Activated T-cell treated with anti-CD3 and anti-CD28 coated beads, Interleukin-2, amount 50 U/mL, for 4 hours (primary cell): Measurements from ENCODE around the gene CHST11. TPM values are rescaled to one million over a fixed set of nuclear protein-coding genes. Genes with fewer than 3 reads are reported as not detected.
A peak's percentile ranks its signal among the peaks of the same experiment; 100 is the strongest.

ENCODE experiments used
- ATAC-seq, 2 donors: fragments of 200-7000 bp; cut with Tn5 transposase; one replicate each; pipeline ENCODE4 v1.10.0; 2021
- DNase-seq: peaks from one replicate; pipeline ENCODE4 v3.0.0-alpha.2; 2020
- H3K27me3 Mint-ChIP-seq: one replicate; pipeline ENCODE4 v1.8.0; 2021; ENCODE audit warnings: low read depth, mixed read lengths
- H3K36me3 Mint-ChIP-seq: one replicate; pipeline ENCODE4 v1.8.0; 2022; ENCODE audit warnings: mixed read lengths; ENCODE audit not compliant: insufficient read depth
- H3K4me1 Mint-ChIP-seq: one replicate; pipeline ENCODE4 v1.8.0; 2021; ENCODE audit warnings: low read depth, mixed read lengths
- H3K4me3 Mint-ChIP-seq: one replicate; pipeline ENCODE4 v1.8.0; 2021; ENCODE audit warnings: mild to moderate bottlenecking, moderate library complexity, mixed read lengths
- H3K9me3 Mint-ChIP-seq: one replicate; pipeline ENCODE4 v1.8.0; 2021; ENCODE audit warnings: mixed read lengths
- total RNA-seq, 3 donors: library from RNA; stranded (reverse); gene quantifications; one replicate each; pipeline ENCODE4 v1.2.1, GENCODE V29; 2021

CHST11 gene
- total RNA-seq, 3 donors from 2014 or later = 40.5 to 70.7 (median 61.7) TPM

GRCh38 chr12:104421343-104421742 lies 35.4 kb upstream of the CHST11 start:
- H3K9me3 Mint-ChIP-seq = no peaks in the 10 kb centered on the region
- H3K4me1 Mint-ChIP-seq = peaks cover 5% of the 10 kb centered on the region
- DNase-seq (no peak), ATAC-seq (no peak)
- no peak overlapping the region for H3K4me3 Mint-ChIP-seq
- H3K36me3 Mint-ChIP-seq = no peaks in the 10 kb centered on the region
- H3K27me3 Mint-ChIP-seq = no peaks in the 10 kb centered on the region

- Mint-ChIP-seq H3K9me3 (no peaks in the 10 kb centered on the region), H3K4me3 (no peak overlapping the region), H3K27me3 (no peaks in the 10 kb centered on the region), H3K4me1 (peaks cover 11% of the 10 kb centered on the region), H3K36me3 (no peaks in the 10 kb centered on the region)
- ATAC-seq (no peak), DNase-seq (no peak)
Observed at GRCh38 chr12:104422441-104422840, 34.3 kb upstream of the CHST11 start.

- no peaks in the 10 kb centered on the region for H3K36me3 Mint-ChIP-seq
Observed at GRCh38 chr12:104423273-104423672, 33.5 kb upstream of the CHST11 start.

DNA sequence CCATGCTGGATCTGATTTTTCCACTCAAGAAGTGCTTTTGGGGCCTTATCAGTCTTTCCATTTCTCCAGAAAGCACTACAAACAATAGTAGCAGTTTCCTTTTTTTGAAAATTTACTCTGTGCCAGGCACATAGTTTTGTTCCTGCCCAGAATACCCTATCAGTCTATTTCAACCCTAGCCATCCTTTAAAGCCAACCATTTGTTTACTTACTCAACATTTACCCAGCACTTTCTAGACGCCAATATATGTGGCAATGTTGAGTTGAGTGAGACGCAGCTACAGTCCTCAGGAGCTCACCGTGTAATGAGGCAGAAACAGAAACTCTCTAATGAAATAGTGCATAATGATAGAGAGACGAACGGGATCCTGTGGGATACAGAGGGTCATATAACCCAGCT lies 32.9 kb upstream of the CHST11 start:
- ATAC-seq = no peak
- peaks cover 15% of the 10 kb centered on the region for H3K4me1 Mint-ChIP-seq

More at GRCh38 chr12:104423273-104423672, 33.5 kb upstream of the CHST11 start:
- no peaks in the 10 kb centered on the region for H3K9me3 Mint-ChIP-seq
- no peak overlapping the region for H3K4me3 Mint-ChIP-seq
- H3K27me3 Mint-ChIP-seq = no peaks in the 10 kb centered on the region
- H3K4me1 Mint-ChIP-seq = peaks cover 15% of the 10 kb centered on the region
- no peak for DNase-seq
- no peak for ATAC-seq

DNA sequence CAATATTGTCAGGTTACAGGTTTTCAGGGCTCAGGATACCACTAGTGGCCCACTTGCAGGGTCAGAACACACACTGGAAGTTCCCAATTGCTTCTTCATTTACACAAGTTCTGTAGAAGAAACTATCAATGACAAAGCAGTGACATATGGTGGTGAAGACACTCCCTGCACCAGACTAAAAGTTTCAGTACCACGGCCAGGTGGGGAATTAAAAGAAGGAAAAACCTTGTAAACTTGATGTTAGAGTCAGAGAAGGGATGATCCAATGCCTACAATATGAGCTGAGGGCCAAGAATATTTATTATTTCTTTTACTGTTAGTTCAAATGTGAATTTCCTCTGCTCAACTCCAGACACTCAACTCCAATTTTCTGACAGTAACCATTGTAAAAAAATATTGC lies 31.8 kb upstream of the CHST11 start:
- H3K4me3 Mint-ChIP-seq = no peak overlapping the region
- no peaks in the 10 kb centered on the region for H3K27me3 Mint-ChIP-seq
- H3K36me3 Mint-ChIP-seq = no peaks in the 10 kb centered on the region
- H3K9me3 Mint-ChIP-seq = no peaks in the 10 kb centered on the region
- peaks cover 15% of the 10 kb centered on the region for H3K4me1 Mint-ChIP-seq
- no peak for DNase-seq
- no peak for ATAC-seq

More for the DNA sequence above, 32.9 kb upstream of the CHST11 start:
- H3K27me3 Mint-ChIP-seq = no peaks in the 10 kb centered on the region
- no peaks in the 10 kb centered on the region for H3K36me3 Mint-ChIP-seq
- no peaks in the 10 kb centered on the region for H3K9me3 Mint-ChIP-seq
- H3K4me3 Mint-ChIP-seq = no peak overlapping the region
- no peak for DNase-seq

DNA sequence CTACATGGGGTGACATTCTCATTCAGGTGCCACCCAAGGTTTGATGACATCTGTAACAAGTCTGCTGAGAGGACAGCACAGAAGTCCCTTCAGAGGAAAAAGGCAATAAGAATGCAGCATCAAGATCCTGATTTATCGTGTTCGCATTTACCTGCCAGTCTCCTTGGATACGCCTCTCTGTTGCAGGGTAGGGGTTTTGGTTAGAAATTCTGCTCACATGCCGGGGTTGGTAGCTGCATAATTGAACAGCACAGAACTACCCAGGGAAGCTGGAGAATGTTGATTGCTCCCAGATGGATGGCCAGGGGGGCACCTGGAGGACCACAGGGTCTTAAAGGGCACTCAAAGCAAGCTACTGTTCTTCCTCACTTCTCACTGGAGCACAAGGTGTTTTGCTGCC lies 31.1 kb upstream of the CHST11 start:
- no peaks in the 10 kb centered on the region for H3K9me3 Mint-ChIP-seq
- H3K4me3 Mint-ChIP-seq = no peak overlapping the region
- peaks cover 15% of the 10 kb centered on the region for H3K4me1 Mint-ChIP-seq
- H3K27me3 Mint-ChIP-seq = no peaks in the 10 kb centered on the region
- H3K36me3 Mint-ChIP-seq = no peaks in the 10 kb centered on the region
- DNase-seq (no peak), ATAC-seq (no peak)

DNA sequence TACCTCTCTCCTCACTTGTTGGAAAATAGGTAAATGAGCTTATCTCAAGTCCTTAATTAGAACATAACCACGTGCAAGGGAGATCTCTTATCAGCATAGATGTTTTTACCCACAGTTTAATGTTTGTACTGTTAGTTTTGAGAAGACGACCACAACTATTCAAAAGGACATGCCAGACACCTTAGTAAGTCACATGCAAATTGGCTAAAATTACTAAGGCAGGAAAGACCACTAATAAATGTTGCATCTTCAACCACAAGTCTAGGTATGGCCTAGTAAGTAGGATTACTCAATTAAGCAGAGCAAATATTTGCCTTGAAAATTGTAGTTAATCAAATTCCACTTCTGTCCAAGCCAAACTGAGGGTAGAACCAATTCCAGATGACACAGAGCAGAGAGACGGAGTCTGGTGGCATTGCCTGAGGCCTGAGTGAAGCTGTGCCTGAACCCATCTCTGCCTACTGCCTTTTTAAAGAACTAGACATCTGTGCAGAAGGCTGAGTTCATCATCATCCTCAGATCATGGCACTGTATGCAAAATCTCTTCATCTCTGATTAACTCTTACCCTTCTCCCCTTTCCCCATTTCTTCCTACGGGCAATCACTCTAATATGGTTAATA lies 29.7 kb upstream of the CHST11 start:
- ATAC-seq (peak; percentile 12 to 54), DNase-seq (no peak)
- peaks cover 10% of the 10 kb centered on the region for H3K4me1 Mint-ChIP-seq

GRCh38 chr12:104427547-104427938 lies 29.2 kb upstream of the CHST11 start:
- Mint-ChIP-seq H3K9me3 (no peaks in the 10 kb centered on the region), H3K4me1 (peaks cover 10% of the 10 kb centered on the region), H3K4me3 (no peak overlapping the region), H3K36me3 (no peaks in the 10 kb centered on the region), H3K27me3 (no peaks in the 10 kb centered on the region)
- DNase-seq = no peak
- peak; percentile 79 to 92 for ATAC-seq

More for the DNA sequence above, 29.7 kb upstream of the CHST11 start:
- H3K4me3 Mint-ChIP-seq = no peak overlapping the region
- no peaks in the 10 kb centered on the region for H3K9me3 Mint-ChIP-seq
- no peaks in the 10 kb centered on the region for H3K27me3 Mint-ChIP-seq
- H3K36me3 Mint-ChIP-seq = no peaks in the 10 kb centered on the region

GRCh38 chr12:104433061-104433460 lies 23.7 kb upstream of the CHST11 start:
- ATAC-seq = no peak

DNA sequence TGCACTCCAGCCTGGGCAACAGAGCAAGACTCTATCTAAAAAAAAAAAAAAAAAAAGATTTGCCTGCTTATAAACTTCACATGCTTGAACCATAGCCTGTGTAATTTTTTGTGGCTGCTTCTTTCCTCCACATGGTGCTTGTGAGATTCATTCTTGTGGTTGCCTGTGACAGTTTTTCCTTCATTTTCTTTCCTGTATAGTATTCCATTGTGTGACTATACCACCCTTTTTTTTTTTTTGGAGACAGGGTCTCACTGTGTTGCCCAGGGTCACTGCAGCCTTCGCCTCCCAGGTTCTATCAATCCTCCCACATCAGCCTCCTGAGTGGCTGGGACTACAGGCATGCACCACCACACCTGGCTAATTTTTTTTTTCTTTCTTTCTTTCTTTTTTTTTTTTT lies 22.6 kb upstream of the CHST11 start:
- Mint-ChIP-seq H3K9me3 (no peaks in the 10 kb centered on the region), H3K36me3 (no peaks in the 10 kb centered on the region), H3K4me1 (peaks cover 2% of the 10 kb centered on the region), H3K27me3 (no peaks in the 10 kb centered on the region), H3K4me3 (no peak overlapping the region)
- DNase-seq (no peak), ATAC-seq (no peak)

More at GRCh38 chr12:104433061-104433460, 23.7 kb upstream of the CHST11 start:
- H3K4me3 Mint-ChIP-seq = no peak overlapping the region
- H3K27me3 Mint-ChIP-seq = no peaks in the 10 kb centered on the region
- no peaks in the 10 kb centered on the region for H3K9me3 Mint-ChIP-seq
- no peaks in the 10 kb centered on the region for H3K36me3 Mint-ChIP-seq
- DNase-seq = no peak
- H3K4me1 Mint-ChIP-seq = peaks cover 2% of the 10 kb centered on the region

DNA sequence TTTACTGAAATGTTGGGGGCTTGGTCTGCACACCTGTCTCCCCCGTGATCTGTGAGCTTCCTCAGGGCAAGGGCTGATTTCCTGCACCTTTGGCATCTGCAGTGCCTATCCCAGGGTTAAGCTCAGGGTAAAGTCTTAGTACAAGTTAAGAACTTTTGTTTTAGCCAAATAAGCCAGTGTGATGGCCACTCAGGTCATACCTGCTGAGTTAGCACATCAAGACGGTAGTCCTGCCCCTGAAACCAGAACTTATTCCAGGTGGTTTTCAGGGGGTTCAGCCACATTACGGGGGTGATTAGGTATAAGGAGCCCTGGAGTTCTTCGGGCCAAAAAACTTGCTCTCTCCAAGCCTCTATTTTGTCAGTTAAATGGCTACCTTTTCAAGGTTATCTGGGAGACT lies 21.6 kb upstream of the CHST11 start:
- ATAC-seq (no peak), DNase-seq (no peak)
- H3K9me3 Mint-ChIP-seq = no peaks in the 10 kb centered on the region
- H3K4me1 Mint-ChIP-seq = peaks cover 2% of the 10 kb centered on the region
- no peaks in the 10 kb centered on the region for H3K36me3 Mint-ChIP-seq
- H3K27me3 Mint-ChIP-seq = no peaks in the 10 kb centered on the region
- no peak overlapping the region for H3K4me3 Mint-ChIP-seq

DNA sequence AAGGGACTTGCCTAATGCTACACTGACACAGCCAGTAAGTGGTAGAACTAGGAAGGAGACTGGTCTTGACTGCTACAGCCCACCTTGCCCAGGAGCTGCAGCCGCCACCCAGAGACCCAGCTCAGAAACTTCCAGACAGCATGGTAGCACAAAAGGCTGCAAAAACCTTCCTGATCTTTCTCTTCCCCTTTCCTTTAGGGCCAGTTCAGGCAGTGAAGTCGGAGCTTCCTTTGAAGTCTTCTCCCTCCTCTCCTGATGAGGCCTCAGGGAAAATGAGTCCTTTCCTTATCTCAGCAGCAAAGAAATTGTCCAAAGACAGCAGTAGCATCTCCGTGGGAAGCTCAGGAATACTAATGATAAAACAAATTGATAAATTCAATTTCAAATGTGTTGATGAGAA lies 21.0 kb upstream of the CHST11 start:
- Mint-ChIP-seq H3K27me3 (no peaks in the 10 kb centered on the region), H3K9me3 (no peaks in the 10 kb centered on the region), H3K4me3 (no peak overlapping the region), H3K36me3 (no peaks in the 10 kb centered on the region), H3K4me1 (peaks cover 2% of the 10 kb centered on the region)
- ATAC-seq (no peak), DNase-seq (no peak)

- DNase-seq (no peak), ATAC-seq (no peak)
- no peak overlapping the region for H3K4me3 Mint-ChIP-seq
- H3K4me1 Mint-ChIP-seq = peaks cover 2% of the 10 kb centered on the region
- H3K9me3 Mint-ChIP-seq = no peaks in the 10 kb centered on the region
- H3K27me3 Mint-ChIP-seq = no peaks in the 10 kb centered on the region
- H3K36me3 Mint-ChIP-seq = no peaks in the 10 kb centered on the region
Observed at GRCh38 chr12:104436790-104437189, 20.0 kb upstream of the CHST11 start.

DNA sequence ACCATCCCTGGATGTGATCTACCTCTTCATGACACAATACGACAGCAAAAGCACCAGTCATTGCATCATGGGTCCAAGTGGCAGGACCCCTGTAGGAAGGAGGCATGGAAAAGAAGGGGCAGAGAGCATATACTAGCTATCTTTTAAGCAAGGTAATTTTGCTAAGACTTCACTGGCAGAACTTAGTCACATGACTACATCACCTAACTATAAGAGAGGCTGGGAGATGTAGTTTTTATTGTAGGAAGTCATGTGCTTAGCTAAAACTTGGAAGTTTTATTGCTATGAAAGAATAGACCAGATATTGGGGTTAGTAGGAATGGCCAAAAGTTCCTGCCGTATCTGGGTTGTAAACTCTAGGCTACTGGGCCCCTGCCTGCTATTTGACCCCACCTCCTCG lies 18.6 kb upstream of the CHST11 start:
- Mint-ChIP-seq H3K27me3 (no peaks in the 10 kb centered on the region), H3K4me3 (no peak overlapping the region), H3K9me3 (no peaks in the 10 kb centered on the region), H3K36me3 (no peaks in the 10 kb centered on the region), H3K4me1 (peaks cover 2% of the 10 kb centered on the region)
- no peak for DNase-seq
- no peak for ATAC-seq

DNA sequence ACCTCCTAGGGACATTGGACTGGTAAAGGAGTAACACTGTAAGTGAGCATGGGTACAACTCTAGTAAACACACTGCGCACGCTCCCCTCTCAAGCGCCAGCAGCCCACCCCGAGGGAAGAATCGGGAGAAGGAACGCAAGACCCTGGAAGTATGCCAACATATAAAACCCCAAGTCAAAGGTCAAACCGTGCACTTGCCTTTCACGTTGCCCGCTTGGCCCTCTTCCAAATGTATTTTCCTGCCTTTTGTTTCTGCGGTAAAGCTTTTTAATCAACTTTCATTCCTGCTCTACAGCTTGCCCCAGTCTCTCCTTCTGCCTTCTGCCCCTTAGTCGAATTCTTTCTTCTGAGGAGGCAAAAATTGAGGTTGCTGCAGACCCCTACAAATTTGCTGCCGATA lies 17.6 kb upstream of the CHST11 start:
- no peak for DNase-seq
- H3K36me3 Mint-ChIP-seq = no peaks in the 10 kb centered on the region
- H3K4me3 Mint-ChIP-seq = no peak overlapping the region
- H3K4me1 Mint-ChIP-seq = peaks cover 2% of the 10 kb centered on the region
- H3K9me3 Mint-ChIP-seq = no peaks in the 10 kb centered on the region
- H3K27me3 Mint-ChIP-seq = no peaks in the 10 kb centered on the region
- ATAC-seq = no peak

GRCh38 chr12:104443008-104443407 lies 13.7 kb upstream of the CHST11 start:
- no peak for DNase-seq
- no peaks in the 10 kb centered on the region for H3K27me3 Mint-ChIP-seq
- no peak for ATAC-seq
- H3K9me3 Mint-ChIP-seq = no peaks in the 10 kb centered on the region
- no peak overlapping the region for H3K4me3 Mint-ChIP-seq
- H3K4me1 Mint-ChIP-seq = no peaks in the 10 kb centered on the region
- H3K36me3 Mint-ChIP-seq = no peaks in the 10 kb centered on the region
